HepG2 (cell line): ENCODE results near the gene ACAP1. TPM values are rescaled to one million over a fixed set of nuclear protein-coding genes. Genes with fewer than 3 reads are reported as not detected.

Experiments used
- ATAC-seq: fragments of 200-7000 bp; cut with Tn5 transposase; 3 replicates; pipeline ENCODE4 v1.9.1; 2020; ENCODE audit warnings: mild to moderate bottlenecking, moderate library complexity
- BruUV-seq: library from RNA; stranded (reverse); fragments of 400-500 nt; replicated peaks from 2 replicates; lab custom pipeline; 2021; lab: Mats Ljungman, UMichigan
- CTCF ChIA-PET: fragments of 300-600 bp; formaldehyde crosslinking; extraction: SDS; loops from one replicate; lab custom pipeline; 2021; ENCODE audit warnings: low total read pairs, inconsistent platforms, low intra/inter-chr PET ratio; lab: Yijun Ruan, JAX
- POLR2A ChIA-PET: fragments of 350-600 bp; sonication (Branson Sonifier 250); formaldehyde crosslinking; loops from one replicate; lab custom pipeline; 2020; ENCODE audit warnings: antibody characterized with exemption, inconsistent platforms; lab: Yijun Ruan, JAX
- DNase-seq: peaks from one replicate; pipeline ENCODE4 v3.0.0-alpha.2; 2015; ENCODE audit warnings: low spot score
- FAIRE-seq: peaks from 3 replicates; lab custom pipeline; 2011; peaks lifted over from hg19 to GRCh38; lab: Jason Lieb, UNC
- H2AFZ ChIP-seq: one replicate; pipeline ENCODE4 v1.6.1; 2011; ENCODE audit warnings: low read length, inconsistent platforms
- H3K27ac ChIP-seq: fragments of 300-600 bp; 3 replicates; pipeline ENCODE4 v1.8.0; 2011; ENCODE audit warnings: mixed run types, mild to moderate bottlenecking, mixed read lengths, low read length, inconsistent platforms; ENCODE audit not compliant: insufficient read depth; ENCODE audit errors: extremely low read length
- H3K27me3 ChIP-seq, 2 experiments: fragments of 200-600 bp in 1 of 2; 2 replicates in 1 of 2; 3 replicates in 1 of 2; pipeline versions ENCODE4 v1.6.0 to v1.8.0; 2011; ENCODE audit warnings: low read length in 2 of 2, mild to moderate bottlenecking in 2 of 2, moderate library complexity in 2 of 2, inconsistent platforms in 1 of 2; ENCODE audit not compliant: insufficient read depth in 2 of 2, control insufficient read depth in 1 of 2
- H3K36me3 ChIP-seq, 2 experiments: fragments of 200-600 bp in 1 of 2; replicated peaks in 1 of 2; 2 replicates in 1 of 2; 3 replicates in 1 of 2; pipeline versions ENCODE4 v1.5.1 to v1.8.0; 2011; ENCODE audit warnings: low read length in 2 of 2, inconsistent platforms in 1 of 2; ENCODE audit not compliant: insufficient read depth in 2 of 2, control insufficient read depth in 1 of 2
- H3K4me1 ChIP-seq: 2 replicates; pipeline ENCODE4 v1.5.1; 2012; ENCODE audit warnings: low read length, inconsistent platforms; ENCODE audit not compliant: insufficient read depth
- H3K4me2 ChIP-seq: 2 replicates; pipeline ENCODE4 v1.6.0; 2011; ENCODE audit warnings: low read depth, low read length, inconsistent platforms
- H3K4me3 ChIP-seq, 3 experiments: fragments of 200-600 bp in 1 of 3; sonication (generic), shearing (Covaris generic) in 1 of 3; replicated peaks in 1 of 3; 2 replicates each; pipeline ENCODE4 v1.5.1; 2011 to 2016; ENCODE audit warnings: low read length in 3 of 3, inconsistent platforms in 2 of 3, low read depth in 2 of 3, mild to moderate bottlenecking in 2 of 3, control low read depth in 1 of 3, mixed read lengths in 1 of 3; ENCODE audit not compliant: insufficient read depth in 1 of 3
- H3K79me2 ChIP-seq: one replicate; pipeline ENCODE4 v1.6.1; 2011; ENCODE audit warnings: low read length, inconsistent platforms; ENCODE audit not compliant: insufficient read depth
- H3K9ac ChIP-seq: 2 replicates; pipeline ENCODE4 v1.6.0; 2011; ENCODE audit warnings: mild to moderate bottlenecking, low read depth, low read length, inconsistent platforms; ENCODE audit not compliant: insufficient read depth
- H3K9me3 ChIP-seq: 2 replicates; pipeline ENCODE4 v1.5.1; 2012; ENCODE audit warnings: mild to moderate bottlenecking, low read length
- H4K20me1 ChIP-seq: 2 replicates; pipeline ENCODE4 v1.6.0; 2011; ENCODE audit warnings: inconsistent platforms, mild to moderate bottlenecking, low read length, moderate library complexity; ENCODE audit not compliant: insufficient read depth
- ATF7 ChIP-seq, 2 experiments: fragments of 450-650 bp in 1 of 2; sonication (generic) in 1 of 2; formaldehyde crosslinking in 1 of 2; IDR thresholded peaks; 2 replicates each; pipeline versions ENCODE4 v1.4.0 to v1.6.1; 2016 to 2020; ENCODE audit warnings: antibody characterized with exemption in 1 of 2, mild to moderate bottlenecking in 1 of 2, missing genetic modification reagents in 1 of 2
- ETS1 ChIP-seq: sonication (generic); formaldehyde crosslinking; IDR thresholded peaks from 2 replicates; pipeline ENCODE4 v1.4.0; 2020; ENCODE audit warnings: missing genetic modification reagents
- FOXO1 ChIP-seq: sonication (generic); formaldehyde crosslinking; IDR thresholded peaks from 2 replicates; pipeline ENCODE4 v1.4.0; 2020; ENCODE audit warnings: missing genetic modification reagents
- GABPA ChIP-seq, 2 experiments: IDR thresholded peaks; 2 replicates each; pipeline ENCODE4 v1.6.1; 2011 to 2016; ENCODE audit warnings: low read depth in 2 of 2, low read length in 1 of 2, missing biosample characterization in 1 of 2, missing genetic modification characterization in 1 of 2
- MAF1 ChIP-seq: sonication (generic); formaldehyde crosslinking; IDR thresholded peaks from 2 replicates; pipeline ENCODE4 v1.5.0; 2020; ENCODE audit warnings: missing genetic modification reagents, borderline replicate concordance
- MEIS1 ChIP-seq: sonication (generic); formaldehyde crosslinking; IDR thresholded peaks from 2 replicates; pipeline ENCODE4 v1.9.0; 2021; ENCODE audit warnings: mild to moderate bottlenecking, missing genetic modification reagents, moderate library complexity, borderline replicate concordance
- SMAD3 ChIP-seq: sonication (generic); formaldehyde crosslinking; IDR thresholded peaks from 2 replicates; pipeline ENCODE4 v1.4.0; 2020; ENCODE audit warnings: missing genetic modification reagents
- STAG1 ChIP-seq: sonication (generic); formaldehyde crosslinking; IDR thresholded peaks from 2 replicates; pipeline ENCODE4 v1.4.0; 2020; ENCODE audit warnings: missing genetic modification reagents
- XBP1 ChIP-seq: sonication (generic); formaldehyde crosslinking; IDR thresholded peaks from 2 replicates; pipeline ENCODE4 v1.5.0; 2020; ENCODE audit warnings: missing genetic modification reagents
- ZFP36L1 ChIP-seq: sonication (generic); formaldehyde crosslinking; IDR thresholded peaks from 2 replicates; pipeline ENCODE4 v1.8.0; 2022; ENCODE audit warnings: mild to moderate bottlenecking, missing genetic modification reagents, moderate library complexity
- ZFY ChIP-seq: sonication (generic); formaldehyde crosslinking; IDR thresholded peaks from 2 replicates; pipeline ENCODE4 v1.4.0; 2020; ENCODE audit warnings: missing genetic modification reagents
- ZNF18 ChIP-seq: sonication (generic); formaldehyde crosslinking; IDR thresholded peaks from 2 replicates; pipeline ENCODE4 v1.8.0; 2022; ENCODE audit warnings: mild to moderate bottlenecking, missing genetic modification reagents; ENCODE audit not compliant: insufficient replicate concordance
- ZNF44 ChIP-seq: sonication (generic); formaldehyde crosslinking; IDR thresholded peaks from 2 replicates; pipeline ENCODE4 v1.5.1; 2020; ENCODE audit warnings: mild to moderate bottlenecking, missing genetic modification reagents
- ZNF564 ChIP-seq: sonication (generic); formaldehyde crosslinking; IDR thresholded peaks from 2 replicates; pipeline ENCODE4 v1.8.1; 2023; ENCODE audit warnings: mild to moderate bottlenecking, missing genetic modification reagents
- ZNF574 ChIP-seq: sonication (generic); formaldehyde crosslinking; IDR thresholded peaks from 2 replicates; pipeline ENCODE4 v1.4.0; 2020; ENCODE audit warnings: missing genetic modification reagents
- ZNF577 ChIP-seq: sonication (generic); formaldehyde crosslinking; IDR thresholded peaks from 2 replicates; pipeline ENCODE4 v1.4.0; 2020; ENCODE audit warnings: mild to moderate bottlenecking, low read depth, missing genetic modification reagents, borderline replicate concordance
- ZNF800 ChIP-seq: sonication (generic); formaldehyde crosslinking; IDR thresholded peaks from 2 replicates; pipeline ENCODE4 v1.4.0; 2020; ENCODE audit warnings: missing genetic modification reagents
- WGBS: methylation state at CpG from one replicate; pipeline ENCODE4 v1.1.6; 2017; ENCODE audit warnings: low lambda C conversion rate; 5-methylcytosine and 5-hydroxymethylcytosine counted together
- in situ Hi-C: cut with HindIII; loops from 2 replicates; pipeline ENCODE4 v1.10.0; 2017; ENCODE audit warnings: low pct_unique_long_range_greater_than_20kb; ENCODE audit not compliant: extremely low pct_ligation_motif_present
- intact Hi-C: fragments of 100-400 bp; cut with micrococcal nuclease; formaldehyde crosslinking; loops from one replicate; pipeline ENCODE4 v1.10.0; 2022; ENCODE audit not compliant: unreplicated experiment
- polyA plus RNA-seq, 8 experiments: library from polyadenylated mRNA; depleted of rRNA in 3 of 8; stranded (reverse) in 7 of 8; unstranded in 1 of 8; fragments of >200 nt; fragmentation: Illumina TruSeq in 4 of 8; extraction: Trizol in 4 of 8; gene quantifications; 2 replicates each; pipeline versions ENCODE4 v1.2.1 to v1.2.3, GENCODE V29; 2011 to 2016; ENCODE audit warnings: low read depth in 4 of 8, missing spikeins in 1 of 8, mixed read lengths in 1 of 8; ENCODE audit not compliant: insufficient read depth in 1 of 8
- total RNA-seq, 5 experiments: library from RNA; depleted of rRNA; stranded (reverse); fragments of >200 nt; fragmentation: Illumina TruSeq; extraction: Trizol; gene quantifications; 2 replicates each; pipeline ENCODE4 v1.2.3, GENCODE V29; 2016; ENCODE audit warnings: low read depth in 1 of 5

ACAP1 gene
- total and polyA plus RNA-seq, 2 of the 13 experiments (the other 11 are each of a cell fraction or from before 2014, with no cell fraction given) = 1.3 to 2.5 TPM

GRCh38 chr17:7317161-7317803, 19.0 kb upstream of the ACAP1 start:
- peaks cover 10% of the 10 kb centered on the region for H3K79me2 ChIP-seq
- peaks cover 19 to 53% of the 10 kb centered on the region in 2 experiments for H3K36me3 ChIP-seq
- CTCF ChIA-PET = no interaction called here
- no peak overlapping the region for H2AFZ ChIP-seq
- intact Hi-C loops = no loop called here
- WGBS = 96% methylated on average over 12 of the region's 16 CpGs
- H3K9ac ChIP-seq = no peak overlapping the region
- no TSS peak for BruUV-seq
- peaks cover 16% of the 10 kb centered on the region; the same call in 1 of the 2 replicates for H4K20me1 ChIP-seq
- H3K27me3 ChIP-seq = no peaks in the 10 kb centered on the region
- DNase-seq (no peak), FAIRE-seq (no peak), ATAC-seq (no peak)
- H3K4me2 ChIP-seq = no peak overlapping the region
- H3K27ac ChIP-seq = no peak overlapping the region
- no peak overlapping the region for H3K4me3 ChIP-seq
- H3K4me1 ChIP-seq = peaks cover 22% of the 10 kb centered on the region
- POLR2A ChIA-PET = interaction anchor here (0.8 kb wide), 1 partner anchor 12 kb away, joined by 4 read pairs; the partner anchor contains the start of gene NEURL4
- in situ Hi-C loops = no loop called here
- no peaks in the 10 kb centered on the region for H3K9me3 ChIP-seq
- TF ChIP-seq STAG1 (no peak), ZFP36L1 (CRISPR knock-in tag) (no peak), MAF1 (no peak), ZNF564 (CRISPR knock-in tag) (no peak), ZNF44 (CRISPR knock-in tag) (no peak), ZNF577 (CRISPR knock-in tag) (no peak), FOXO1 (CRISPR knock-in tag) (no peak), ZNF18 (CRISPR knock-in tag) (no peak), GABPA (IDR thresholded peaks at IDR 0.05; ENCODE audit: low read depth, low read length) (no peak), GABPA (CRISPR knock-in tag; IDR thresholded peaks at IDR 0.05; ENCODE audit: low read depth) (no peak), ZNF800 (CRISPR knock-in tag) (no peak), XBP1 (CRISPR knock-in tag) (no peak), ETS1 (CRISPR knock-in tag) (no peak), MEIS1 (CRISPR knock-in tag) (no peak), ZFY (no peak), ZNF574 (CRISPR knock-in tag) (no peak), ATF7 (IDR thresholded peaks at IDR 0.05) (no peak), ATF7 (CRISPR knock-in tag; IDR thresholded peaks at IDR 0.05) (no peak), SMAD3 (CRISPR knock-in tag) (no peak)
